ENCODE measurements around the gene SYT7.

The SYT7 gene

DNA sequence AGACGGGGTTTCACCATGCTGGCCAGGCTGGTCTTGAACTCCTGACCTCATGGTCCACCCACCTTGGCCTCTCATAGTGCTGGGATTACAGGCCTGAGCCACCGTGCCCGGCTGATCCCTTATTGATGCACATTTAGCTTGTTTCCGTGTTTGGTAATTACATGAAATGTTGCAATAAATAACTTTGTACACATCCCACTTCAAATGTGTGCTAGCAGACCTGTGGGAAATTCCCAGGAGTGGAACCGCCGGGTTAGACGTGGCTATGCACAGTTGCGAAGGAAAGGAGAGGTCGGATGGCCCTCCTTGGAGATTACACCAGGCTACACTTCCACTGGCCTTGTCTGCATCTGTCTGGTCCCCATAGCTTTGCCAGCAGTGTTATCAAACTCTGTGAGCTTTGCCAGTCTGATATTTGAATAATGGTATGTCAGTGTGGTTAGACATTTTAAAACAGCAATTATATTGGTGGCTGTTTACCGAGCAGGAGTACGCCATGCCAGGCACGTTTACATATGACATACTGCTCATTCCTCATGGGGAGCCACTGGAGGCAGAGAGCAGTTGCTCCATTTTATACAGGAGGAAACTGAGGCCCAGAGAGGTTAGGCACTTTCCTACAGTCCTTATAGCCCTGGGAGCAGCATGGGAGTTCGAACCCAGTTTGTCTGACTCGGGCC lies 27.2 kb upstream of the SYT7 start:
- DNase-seq, result no peak

DNA sequence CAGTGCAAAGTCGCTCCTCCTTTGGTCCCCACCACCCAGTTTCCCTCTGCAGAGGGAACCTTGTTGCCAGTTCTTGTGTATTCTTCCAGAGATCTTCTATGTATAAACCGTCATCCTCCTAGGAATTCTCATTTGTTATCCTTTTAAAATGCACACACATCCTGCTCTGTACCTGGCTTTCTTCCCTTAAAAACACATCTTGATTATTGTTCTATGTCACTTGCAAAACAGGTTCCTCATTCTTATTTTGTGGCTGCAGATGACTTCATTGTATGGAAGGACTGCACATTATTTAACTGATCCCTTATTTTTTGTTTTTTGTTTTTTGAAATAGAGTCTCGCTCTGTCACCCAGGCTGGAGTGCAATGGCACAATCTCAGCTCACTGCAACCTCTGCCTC lies 26.6 kb upstream of the SYT7 start:
- no peak for DNase-seq

GRCh38 chr11:61603667-61604066 lies 22.8 kb upstream of the SYT7 start:
- no peak for DNase-seq

DNA sequence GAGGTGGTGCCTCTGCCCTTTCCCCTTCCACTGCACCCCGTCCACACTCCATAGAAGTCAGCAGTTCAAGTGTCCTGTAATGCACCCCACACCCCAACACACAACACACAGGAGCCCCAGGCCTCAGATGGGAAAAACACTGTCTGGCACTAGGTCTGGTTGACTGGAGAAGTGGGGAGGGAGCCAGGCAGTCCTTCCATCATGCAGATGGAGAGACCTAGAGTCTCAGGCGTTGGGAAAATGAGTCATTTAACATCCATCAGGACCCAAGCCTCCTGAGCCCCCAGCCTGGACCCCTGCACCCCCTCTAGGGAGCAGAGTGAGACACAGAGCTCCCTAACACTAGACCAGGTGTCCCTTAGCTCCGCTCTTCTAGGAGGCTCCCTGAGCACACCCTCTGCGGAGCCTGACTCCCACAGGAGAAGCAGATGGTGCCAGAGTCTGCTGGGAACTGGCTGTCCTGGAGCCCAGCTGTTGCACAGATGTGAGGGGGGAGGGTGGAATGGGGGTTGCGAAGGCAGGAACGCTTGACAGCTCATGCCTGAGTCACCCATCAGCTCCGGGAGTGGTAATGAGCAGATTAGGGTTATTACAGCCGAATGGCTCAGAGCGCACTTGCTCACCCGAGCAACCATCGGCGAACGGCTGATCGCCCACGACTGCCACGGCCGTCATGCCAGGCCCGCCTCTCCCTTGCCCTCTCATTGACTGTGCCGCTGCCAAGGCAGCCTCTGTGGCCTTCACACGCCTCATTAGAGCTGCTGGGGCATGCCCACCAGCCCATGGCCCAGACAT lies 22.1 kb upstream of the SYT7 start:
- DNase-seq, result no peak

- no peak for DNase-seq
These were observed 20.6 kb upstream of the SYT7 start for GRCh38 chr11:61601512-61601911.

GRCh38 chr11:61599968-61600710 lies 19.3 kb upstream of the SYT7 start:
- no peak for DNase-seq

GRCh38 chr11:61598886-61599868 lies 18.3 kb upstream of the SYT7 start:
- no peak for DNase-seq

GRCh38 chr11:61598374-61598773 lies 17.5 kb upstream of the SYT7 start:
- DNase-seq, result no peak

DNA sequence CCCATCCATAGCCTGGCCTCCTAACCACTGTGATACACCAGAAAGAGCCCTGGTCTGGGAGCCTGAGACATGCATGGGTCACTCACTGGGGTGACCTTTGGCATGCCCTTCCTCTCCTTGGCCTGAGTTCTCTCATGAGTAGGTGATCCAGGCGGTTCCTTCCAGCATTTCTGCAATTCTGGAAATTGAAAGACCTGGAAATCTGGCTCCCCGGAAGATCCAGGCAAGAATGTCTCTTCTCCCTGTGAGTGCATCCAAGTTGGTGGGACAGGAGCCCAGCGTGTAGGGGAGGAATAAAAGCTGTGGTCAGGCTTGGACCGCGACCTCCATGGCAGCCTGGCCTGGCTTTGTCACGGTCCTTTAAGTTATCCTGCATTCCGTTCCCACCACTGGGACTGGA lies 16.1 kb upstream of the SYT7 start:
- DNase-seq, result no peak

DNA sequence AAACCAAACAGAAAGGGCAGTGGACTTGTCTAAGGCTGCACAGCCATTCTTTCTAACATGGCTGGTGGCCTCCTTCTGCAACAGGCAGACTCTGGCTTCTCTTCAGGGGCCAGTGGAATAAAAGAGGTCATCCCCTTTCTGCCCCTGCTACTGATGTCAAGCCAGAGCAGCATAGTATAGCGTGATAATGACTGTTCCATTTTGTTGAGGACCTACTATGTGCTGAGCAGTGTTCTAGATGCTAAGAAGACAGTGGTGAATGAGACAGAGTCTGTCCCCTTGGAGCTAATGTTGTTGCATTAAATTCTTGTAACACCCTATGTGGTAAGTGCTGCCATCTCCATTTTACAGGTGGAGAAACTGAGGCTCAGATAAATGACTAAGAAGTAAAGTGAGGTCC lies 15.7 kb upstream of the SYT7 start:
- DNase-seq, result no peak

- DNase-seq, result no peak
These were observed 14.0 kb upstream of the SYT7 start for GRCh38 chr11:61594907-61595257.

GRCh38 chr11:61593151-61593550 lies 12.3 kb upstream of the SYT7 start:
- DNase-seq, result no peak

GRCh38 chr11:61592176-61592575 lies 11.3 kb upstream of the SYT7 start:
- no peak for DNase-seq

- DNase-seq, result no peak
These were observed 9.1 kb upstream of the SYT7 start for GRCh38 chr11:61589961-61590360.

GRCh38 chr11:61588728-61589191 lies 7.9 kb upstream of the SYT7 start:
- no peak for DNase-seq

DNA sequence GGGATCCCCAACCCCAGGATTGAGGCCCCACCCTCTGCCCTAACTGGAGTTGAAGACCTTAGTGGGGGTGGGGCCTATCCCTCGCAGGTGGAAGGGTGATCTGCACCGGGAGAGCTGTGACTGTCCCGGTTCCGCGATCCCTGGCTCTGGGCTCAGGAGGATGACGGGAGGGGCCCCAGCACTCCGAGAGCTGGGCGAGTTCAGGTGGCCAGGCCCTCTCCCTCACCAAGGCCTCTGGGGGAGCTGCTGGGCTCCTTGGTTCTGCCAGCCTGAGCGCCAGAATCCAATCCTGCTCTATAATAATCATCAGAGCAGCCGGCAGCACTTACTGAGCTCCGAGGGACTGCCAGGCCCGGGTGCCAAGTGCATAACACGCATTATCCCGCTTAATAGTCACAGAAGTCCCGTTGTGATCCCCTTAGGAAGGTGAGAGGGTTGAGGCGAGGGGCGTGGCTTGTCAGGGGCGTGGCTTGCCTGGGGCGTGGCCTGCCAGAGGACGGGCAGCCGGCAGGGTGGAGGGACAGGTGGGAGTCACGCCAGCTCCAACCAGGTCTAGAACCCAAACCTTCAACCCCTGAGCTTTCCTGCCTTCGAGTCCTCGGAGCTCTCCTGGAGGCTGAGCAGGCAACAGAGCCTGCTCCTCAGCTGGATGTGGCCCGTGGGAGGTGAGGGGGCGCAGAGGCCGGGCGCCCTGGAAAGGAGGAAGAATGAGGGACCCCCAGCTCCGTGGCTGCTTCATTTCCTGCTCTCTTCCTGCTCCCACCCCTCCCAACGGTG lies 7.3 kb upstream of the SYT7 start:
- no peak for DNase-seq

DNA sequence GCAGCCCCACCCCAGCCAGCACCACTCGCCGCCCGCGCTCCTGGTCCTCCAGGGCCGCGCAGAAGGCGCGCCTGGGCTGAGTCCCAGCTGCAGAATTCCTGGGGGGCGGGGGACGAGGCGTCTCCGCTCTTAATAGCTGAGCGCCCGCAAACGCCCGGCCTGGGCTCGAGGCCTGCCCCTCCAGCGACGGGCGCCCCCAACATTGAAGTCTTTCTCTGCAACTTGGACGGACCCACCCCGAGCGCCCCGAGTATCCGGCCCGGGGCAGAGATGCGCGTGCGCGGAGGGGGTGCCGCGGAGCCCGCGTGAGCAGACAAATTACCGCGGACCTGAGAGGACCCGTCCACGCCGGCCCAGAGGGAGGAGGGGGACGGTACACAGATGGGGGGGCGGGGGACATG lies 6.7 kb upstream of the SYT7 start:
- no peak for DNase-seq

GRCh38 chr11:61586792-61587430 lies 6.0 kb upstream of the SYT7 start:
- DNase-seq, result no peak

- DNase-seq, result no peak
These were observed 4.2 kb upstream of the SYT7 start for GRCh38 chr11:61585115-61585514.

DNA sequence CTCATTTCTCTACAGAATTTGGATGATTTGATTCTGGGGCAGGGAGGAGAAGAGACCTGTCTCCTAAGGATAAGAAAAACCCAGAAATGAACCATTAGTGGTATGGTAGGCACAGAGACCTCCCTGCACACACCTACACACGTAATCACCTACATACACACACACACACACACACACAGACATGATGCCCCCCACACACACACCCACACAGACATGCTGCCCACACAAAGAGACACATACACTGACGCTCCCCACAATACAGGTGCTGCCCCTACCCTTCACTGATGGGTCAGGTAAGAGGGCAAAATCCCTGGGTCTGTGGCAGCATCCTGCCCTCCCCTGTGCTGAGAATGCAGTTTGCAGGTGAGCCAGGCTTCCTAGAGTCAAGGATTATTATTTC lies 1.1 kb upstream of the SYT7 start:
- no peak for DNase-seq

- DNase-seq, result no peak
These were observed 496 bp downstream of the SYT7 start for GRCh38 chr11:61580271-61580888.

Data from bone marrow (tissue), 2 donors.